ENCODE data around the gene CHST13.
"Not testable (repeated sequence)": the region's sequence is repeated elsewhere in the genome, so short reads cannot be mapped to it uniquely, and the experiment has no call there.

Gene CHST13

DNA sequence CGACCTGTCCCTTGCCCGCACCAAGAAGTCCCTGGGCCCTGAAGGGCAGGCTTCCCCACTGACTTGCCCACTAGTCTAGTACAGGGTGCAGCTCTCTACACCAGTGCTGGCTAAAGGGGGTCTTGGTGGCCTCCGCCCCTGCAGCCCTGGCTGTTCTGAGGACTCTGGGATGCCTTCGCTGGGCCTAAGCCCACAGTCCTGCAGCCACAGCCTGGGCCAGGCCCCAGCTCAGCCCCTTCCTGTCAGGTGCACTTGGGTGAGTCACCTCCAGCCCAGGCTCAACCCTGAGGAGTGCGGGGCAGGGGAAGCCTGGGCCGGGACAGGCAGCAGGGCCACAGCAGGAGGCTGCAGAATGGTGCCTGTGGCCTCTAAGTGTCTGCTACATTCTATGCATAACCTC lies 33.8 kb downstream of the CHST13 start:
- no peak for DNase-seq

DNA sequence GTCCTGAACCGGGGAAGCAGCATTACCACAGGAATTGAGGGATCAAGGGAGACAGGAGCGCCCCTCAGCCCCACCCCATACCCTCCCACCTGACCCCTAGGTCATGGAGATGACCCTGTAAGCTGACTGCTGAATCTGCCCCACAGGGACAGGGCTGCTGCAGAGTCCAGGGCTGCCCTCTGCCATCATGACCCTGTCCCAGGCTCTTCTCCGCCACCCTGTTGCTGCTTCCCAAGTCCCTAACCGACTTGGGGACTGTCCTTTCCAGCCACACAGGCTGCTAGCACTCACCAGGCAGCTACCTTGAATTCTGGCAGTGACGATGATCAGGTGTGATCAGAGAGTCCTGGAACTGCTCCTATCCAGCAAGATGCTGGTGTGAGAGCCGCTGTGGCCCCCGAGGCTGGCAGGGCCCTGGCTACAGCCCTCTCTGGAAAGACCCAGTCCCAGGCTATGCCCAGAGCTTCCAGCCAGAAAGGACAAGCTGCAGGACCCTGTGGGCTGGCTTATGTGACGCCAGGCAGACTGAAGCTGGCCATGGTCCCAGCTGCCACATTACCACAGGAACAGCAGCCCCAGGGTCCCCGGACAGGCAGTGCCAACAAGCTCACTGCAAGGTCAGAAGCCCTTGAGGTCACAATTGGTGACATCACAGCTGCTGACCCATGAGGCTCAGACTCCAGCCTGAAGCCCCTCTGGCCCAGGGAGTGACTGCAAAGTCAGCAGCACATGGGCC lies 34.5 kb downstream of the CHST13 start, which contains the start of gene C3orf22:
Gene C3orf22 (minus strand): TSS at position 597 of the 736 bp plus-strand sequence. CDS start 5,542 bp downstream, outside the sequence.
- no peak for DNase-seq

DNA sequence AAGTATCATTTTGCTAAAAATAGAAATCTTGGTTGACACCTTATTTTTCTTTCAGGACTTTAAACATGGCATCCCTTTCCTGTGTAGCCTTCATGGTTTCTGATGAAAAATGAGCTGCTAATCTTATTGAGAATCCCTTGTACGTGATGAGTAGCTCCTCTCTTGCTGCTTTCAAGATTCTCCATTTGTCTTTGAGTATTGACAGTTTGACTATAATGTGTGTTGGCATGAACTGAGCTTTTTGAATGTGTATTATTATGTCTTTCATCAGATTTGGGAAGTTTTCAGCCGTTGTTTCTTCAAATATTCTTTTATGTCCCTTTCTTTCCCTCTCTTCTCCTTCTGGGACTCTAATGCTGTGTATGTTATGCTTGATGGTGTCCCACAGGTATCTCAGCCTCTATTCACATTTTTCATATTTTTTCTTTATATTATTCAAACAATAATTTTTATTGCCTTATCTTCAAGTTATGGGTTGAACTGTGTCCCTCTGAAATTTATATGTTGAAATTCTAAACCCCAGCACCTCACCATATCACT lies 38.9 kb downstream of the CHST13 start:
- no peak for DNase-seq

DNA sequence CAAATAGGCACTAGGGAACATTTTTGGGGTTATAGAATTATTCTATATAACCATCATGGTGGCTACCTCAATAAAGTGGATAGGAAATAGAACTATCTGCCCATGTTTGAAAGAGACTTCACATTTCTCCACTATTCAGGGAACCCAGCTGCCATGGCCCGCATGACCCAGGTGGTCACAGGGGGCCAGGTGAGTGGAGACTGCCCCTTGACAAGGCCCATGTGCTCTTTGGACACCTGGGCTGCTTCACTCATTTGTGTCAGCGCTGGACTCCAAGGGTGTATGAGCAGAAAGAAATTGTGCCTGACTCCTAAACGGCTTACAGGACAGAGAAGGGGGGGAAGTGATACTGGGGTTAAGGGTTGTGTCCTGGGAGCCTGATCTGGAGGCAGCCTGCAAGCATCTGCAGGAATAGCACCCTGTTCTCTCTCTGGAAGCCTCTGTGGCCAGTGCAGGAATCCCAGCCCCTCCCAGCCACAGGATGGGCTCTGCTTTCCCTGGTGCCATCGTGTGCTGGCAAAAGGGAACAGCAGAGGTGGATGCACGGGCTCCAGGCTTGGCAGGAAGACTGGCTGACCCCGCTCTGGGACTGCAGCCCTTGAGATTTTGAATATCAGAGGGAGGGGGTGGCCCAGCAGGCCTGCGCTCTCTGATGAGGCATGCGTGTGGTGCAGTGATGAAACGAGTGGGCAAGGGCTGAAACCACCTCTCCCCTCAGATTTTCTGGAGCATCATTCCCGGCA lies 43.9 kb downstream of the CHST13 start:
- DNase-seq: no peak

DNA sequence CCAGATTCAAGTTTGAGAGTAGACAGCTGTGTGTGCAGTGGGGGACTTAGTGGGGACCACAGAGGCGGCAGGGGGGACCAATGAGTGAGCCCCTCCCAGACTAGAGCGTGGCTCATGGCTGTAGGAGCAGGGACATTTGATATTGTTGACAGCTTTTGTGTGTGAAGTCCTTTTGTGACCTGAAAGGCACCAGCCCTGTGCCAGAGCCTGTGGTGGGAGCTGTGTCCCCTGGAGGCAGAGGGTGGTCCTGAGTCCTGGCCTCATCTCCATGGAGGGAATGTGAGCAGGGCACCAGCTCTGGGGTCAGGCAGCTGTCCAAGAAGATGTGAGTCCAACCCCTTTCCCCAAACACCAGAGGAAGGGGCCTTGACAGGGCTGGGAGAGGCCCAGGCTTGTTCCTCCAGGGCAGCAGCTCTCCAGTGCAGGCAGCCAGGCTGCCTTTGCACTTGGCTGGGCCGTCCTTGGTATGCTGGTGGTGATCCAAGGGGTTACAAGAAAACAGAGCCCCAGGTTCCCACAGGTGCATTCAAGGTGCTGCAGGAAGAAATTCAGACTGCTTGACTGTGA lies 44.9 kb downstream of the CHST13 start:
- DNase-seq: no peak

DNA sequence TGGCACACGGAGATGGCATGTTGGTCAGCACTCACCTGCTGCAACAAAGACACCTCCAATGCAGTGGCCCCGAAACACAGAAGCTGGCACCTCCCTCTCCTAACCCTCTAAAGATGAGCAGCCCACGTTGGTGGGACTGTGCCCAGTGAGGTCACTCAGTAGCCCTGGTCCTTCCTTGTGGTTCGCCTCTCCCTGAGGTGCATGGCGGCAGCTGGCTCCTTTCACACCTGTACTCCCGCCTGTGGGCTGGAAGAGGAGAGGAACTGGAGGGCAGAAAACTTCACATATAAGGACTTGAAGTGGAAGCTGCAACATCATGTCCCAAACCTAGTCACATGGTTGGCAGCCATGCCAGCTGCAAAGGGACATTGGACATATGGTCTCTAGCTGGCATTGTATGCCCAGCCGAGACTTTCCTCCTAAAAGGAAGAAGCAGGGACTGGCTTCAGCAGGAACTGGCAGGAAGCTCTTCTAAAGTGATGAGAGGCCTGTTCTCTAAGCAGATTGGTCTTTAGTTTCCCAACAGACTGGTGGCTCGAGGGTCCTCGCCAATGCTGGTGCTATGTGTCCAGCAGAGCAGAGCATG lies 45.5 kb downstream of the CHST13 start:
- DNase-seq: no peak

DNA sequence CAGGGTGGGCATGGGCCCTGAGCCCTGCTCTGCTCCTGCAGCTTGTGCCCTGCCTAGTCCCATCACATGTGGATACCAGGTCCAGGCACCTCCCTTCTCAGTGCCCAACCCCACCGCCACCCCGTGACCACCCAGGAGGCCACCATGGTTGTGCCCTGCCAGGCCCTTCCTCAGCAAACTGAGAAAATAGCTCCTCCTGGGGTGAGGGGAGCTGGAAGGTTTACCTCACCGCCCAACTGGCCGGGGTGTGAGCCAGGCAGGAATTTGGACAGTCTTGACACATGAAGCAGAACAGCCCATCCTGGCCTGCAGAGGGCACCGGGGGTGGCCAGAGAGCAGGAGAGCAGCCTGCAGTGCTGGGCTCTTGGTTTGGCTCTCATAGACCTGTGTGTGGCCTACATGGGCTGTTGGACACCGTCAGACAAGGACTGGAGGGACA lies 46.2 kb downstream of the CHST13 start:
- no peak for DNase-seq

DNA sequence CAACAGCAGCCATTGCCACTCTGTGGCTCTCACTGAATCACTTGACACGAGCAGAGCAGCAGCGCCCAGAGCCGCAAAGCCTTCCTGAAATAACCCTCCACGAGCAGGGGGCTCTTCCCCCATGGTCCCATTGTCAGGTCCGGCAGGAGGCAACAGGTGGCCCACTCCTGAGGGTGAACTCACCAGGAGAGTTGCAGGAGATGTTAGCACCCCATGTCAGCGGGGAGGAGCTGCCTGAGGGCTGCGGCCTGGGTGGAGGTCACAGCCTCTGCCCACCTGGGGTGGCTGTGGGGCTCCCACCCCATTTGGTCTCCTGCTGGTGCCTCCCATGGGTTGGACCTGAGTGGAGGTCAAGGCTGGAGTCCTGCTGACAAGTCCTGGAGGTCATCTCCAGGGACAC lies 47.1 kb downstream of the CHST13 start:
- DNase-seq: no peak

DNA sequence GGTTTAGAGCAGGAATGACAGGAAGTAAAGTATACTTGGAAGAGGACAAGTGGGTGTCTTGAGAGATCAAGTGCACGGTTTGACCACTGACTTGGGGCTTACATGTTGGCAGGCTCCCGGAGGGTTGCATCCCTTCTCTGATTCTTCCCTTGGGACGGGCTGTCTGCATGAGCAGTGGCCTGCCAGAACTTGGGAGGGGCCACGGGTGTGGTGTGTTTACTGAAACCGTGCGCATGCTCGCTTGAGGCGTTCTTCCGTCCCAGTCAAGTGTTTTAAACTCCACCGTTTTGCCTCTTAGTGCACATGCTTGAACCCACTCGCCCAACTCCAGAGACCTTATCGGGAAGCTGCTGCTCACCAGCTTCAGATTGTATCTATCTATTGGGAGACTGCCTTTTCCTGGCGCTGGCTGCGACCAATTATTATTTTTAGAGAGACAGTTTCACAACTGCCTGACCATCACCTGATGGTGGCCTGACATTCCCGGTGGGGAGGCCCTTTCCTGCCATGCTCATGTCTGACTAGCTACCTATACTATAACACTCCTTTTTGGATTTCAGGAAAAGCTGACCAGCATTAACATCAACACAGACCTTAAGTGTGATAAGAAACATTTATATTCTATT lies 49.6 kb downstream of the CHST13 start:
- no peak for DNase-seq

DNA sequence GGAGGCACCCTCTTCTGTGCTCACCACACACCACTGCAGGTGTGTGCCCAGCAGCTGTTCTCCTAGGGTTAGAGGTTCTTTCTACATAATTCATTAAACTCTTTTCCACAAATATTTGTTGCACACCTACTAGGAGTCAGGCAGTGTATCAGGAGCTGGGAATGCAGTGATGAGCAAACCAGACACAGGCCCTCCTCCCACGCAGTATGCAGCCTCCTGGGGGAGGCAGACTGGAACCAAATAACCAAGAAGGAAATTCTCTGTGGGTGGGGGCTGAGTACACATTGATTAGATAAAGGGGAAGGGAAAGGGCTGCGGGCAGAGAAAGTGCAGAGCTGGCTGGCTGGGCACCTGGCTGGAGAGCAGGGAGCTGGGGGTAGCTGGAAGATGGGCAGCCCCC lies 53.3 kb downstream of the CHST13 start:
- no peak for DNase-seq

DNA sequence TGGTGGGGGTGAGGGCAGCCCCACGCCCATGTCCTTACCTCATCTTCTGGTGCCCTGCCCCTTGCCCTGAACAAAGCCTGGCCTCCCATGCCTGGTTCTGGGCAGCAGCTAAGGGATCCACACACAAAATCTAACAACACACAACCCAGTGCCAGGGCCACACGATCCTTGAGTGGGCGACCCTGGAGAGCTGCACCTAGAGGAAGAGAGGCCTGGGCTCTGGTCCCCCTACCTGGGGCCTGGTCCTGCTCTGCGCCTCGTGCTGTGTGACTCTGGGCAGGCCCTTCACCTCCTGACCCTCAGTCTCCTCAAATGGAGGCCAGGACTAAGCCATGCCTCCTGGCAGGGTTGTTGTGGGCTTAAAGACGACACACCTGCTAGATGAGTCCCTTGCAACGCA lies 54.7 kb downstream of the CHST13 start:
- DNase-seq: no peak

DNA sequence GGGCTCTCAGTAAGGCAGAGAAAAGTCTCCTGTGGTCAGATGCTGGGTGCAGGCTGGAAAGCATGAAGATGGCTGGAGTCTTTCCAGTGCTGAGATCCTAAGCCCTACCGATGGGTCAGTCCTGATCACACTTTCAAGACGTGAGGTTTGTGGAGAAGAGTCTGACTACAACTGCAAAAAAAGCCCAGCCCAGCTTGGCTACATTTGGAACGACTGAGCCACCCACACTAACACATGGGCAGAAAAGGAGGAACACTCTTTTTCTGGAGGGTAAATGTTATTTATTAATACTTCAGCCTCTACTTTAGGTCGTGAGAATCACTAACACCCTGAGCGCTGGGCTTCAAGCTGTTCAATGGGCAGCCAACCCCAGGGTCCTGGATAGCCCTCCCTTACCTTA lies 56.8 kb downstream of the CHST13 start:
- DNase-seq: no peak

DNA sequence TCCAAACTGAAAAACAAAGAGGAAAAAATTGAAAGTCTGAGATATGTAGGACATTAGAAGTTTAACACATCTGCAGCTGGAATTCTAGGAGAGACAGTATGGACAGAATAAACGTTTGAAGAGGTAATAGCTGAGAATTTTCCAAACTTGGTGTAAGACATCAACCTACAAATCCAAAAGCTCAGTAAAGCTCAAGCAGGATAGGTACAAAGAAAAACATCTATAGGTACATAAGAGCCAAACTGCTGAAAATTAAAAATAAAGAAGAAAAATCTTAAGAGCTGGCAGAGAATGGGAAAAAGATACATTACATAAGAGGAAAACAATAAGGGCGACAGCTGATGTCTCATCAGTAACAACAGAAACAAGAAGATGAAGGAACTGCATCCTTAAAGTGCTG lies 57.6 kb downstream of the CHST13 start:
- no peak for DNase-seq

DNA sequence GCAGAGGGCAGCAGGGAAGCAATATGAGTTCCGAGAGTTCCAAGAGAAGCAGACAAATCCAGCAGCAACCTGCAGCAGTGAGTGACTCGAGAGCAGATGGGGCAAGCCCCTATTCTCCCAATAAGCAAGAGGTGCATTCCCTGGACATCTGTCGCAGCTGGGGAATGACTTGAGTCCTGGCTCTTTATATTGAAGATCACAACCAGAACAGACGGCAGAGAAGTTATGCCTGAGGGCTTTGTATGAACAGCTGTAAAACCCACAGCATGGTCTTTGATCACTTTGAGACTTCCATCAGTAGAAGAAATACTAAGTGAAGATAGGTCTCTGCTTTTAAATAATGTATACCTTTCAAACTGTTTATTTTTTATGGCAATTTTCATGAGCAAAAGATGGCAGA lies 58.4 kb downstream of the CHST13 start:
- DNase-seq: no peak

DNA sequence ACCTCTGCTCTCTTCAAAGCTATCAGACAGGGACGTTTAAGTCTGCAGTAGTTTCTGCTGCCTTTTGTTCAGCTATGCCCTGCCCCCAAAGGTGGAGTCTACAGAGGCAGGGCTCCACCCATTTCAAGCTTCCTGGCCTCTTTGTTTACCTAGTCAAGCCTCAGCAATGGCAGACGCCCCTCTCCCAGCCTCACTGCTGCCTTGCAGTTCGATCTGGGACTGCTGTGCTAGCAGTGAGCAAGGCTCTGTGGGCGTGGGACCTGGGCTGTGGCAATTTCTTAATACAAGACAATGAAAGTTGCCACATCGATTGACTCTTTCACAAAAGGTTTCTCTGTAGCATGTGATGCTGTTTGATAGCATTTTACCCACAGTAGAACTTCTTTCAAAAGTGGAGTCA lies 67.6 kb downstream of the CHST13 start:
- not testable (repeated sequence) for DNase-seq
